HG02588 (cell line): ENCODE measurements around the gene THSD4.

Source experiments
- ATAC-seq: cut with Tn5 transposase; IDR thresholded peaks from one replicate; pipeline ENCODE4 v1.9.1; 2021; ENCODE audit warnings: mild to moderate bottlenecking, moderate library complexity; ENCODE audit not compliant: unreplicated experiment

THSD4 gene

DNA sequence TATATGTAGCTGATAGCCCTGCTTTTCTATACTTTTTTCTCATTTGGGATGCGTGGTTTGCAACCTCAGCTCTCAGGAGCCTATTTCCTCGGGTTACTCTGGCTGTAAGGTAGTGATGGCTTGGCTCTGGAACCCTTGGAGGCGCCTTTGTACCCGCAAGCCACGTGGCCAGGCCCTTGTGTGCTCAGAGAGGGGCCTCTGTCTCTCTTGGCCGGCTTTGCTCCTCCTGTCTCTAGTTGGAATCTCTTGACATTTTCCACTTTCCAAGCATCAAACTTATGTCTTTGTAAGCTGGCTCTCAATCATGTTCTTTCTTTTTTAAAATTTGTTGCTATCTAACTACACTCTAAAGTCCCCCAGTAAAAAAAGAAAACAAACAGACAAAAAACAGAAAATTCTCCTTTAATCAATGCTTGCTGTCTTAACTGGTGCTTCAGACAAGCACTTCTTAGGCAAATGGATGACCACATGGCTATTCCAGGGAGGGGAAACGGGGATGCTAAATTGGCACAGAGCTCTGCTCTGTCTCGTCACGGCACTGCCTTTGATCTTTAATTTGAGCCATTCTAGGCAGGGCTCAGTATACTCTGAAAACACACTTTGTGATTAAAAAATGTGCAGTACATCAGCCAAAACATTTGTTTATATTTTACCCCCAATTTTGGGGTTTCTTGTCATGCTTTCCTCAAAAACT, 514.7 kb downstream of the THSD4 start:
- no peak for ATAC-seq

DNA sequence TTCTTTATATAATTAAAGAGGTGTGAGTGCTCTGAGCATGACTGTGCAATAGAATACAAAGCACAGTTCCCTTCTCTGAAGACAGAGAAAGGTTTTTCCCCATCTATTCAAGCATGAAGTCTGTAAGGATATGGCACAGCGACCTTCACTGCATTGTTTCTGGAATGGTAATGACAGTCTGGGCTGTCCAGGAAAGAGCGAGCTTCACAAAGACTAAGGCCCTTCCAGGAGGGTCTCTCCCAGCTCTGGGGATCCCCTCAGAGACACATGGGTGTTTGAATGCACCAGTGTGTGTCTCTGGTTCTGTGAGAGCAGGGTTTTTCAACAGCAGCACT, 515.2 kb downstream of the THSD4 start:
- ATAC-seq = no peak

DNA sequence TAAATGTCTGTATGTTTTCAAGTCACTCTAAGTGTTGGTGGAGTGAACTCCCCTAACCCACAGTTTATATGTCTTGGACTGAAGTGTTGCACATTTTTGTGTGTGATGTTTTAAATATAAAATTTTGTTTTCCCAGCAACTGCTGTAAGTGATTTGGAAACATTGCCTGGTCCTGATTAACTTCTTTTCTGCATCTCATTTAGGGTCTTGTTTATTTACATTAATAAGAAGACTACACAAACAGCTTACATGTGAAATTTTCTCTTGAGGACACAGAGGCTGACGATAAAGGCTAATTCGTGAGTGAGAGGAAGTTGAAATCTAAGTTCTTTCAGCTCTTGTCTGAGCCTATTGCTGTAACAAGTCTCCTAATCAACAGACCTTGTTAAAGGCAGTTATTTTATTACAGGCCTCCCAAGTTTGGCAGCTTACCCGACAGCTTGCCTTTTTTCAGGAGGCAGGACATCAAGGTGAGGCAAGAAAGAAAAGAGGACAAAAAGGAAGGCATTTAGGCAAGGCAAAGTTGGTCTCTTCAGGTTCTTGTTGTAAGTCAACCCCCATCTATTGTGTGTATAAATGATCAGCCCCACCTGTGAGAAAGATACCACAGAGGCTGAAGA, 517.4 kb downstream of the THSD4 start:
- ATAC-seq = no peak

DNA sequence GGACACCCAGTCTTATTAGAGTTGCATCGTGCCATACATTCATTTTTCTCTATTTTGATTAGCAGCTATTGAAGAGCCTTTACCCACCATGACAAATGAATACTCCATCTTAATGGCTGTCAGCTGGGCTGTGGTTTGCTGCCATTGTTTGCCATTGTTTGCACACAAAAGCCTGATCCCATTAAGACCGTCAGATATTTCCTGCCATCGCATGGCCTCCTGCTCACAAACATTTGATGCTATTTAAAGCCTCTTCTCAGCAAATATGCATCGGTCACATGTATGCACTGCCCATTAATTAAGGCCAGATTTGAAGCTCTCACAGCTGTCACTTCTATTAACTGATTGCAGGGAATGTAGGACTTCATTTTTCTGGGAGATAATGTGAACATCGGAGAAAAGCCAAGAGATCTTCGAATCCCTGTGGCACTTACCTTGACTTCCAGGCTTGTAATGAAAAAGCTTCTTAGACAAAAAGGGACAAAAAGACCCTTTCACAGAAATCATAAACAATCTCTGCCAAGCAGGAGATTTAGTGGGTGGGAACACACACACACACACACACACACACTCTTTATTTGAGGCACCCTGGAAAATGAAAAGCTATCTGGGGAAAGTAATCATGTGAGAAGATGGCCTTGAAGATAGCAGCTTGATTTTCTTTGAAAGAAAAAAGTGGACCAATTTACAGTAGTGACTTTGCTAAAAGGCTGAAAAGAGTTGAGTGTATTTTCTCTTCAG, 519.7 kb downstream of the THSD4 start:
- no peak for ATAC-seq

DNA sequence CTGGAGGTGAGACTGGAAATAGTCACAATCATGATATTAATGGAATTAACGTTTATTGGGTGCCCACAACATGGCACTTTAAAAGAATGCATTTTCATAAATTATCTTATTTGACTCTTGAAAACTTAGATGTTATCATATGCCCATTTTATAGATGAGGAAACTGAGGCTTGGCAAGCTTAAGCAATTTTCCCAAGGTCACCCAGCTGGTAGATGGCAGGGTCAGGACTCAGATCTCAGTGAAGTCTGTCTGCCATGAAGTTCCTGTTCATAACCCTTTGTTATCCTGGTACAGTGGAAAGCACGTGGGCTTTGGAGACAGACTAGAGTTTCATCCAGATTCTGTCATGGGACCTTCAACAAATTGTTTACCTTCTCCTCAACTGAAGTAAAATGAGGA, 520.5 kb downstream of the THSD4 start:
- no peak for ATAC-seq

DNA sequence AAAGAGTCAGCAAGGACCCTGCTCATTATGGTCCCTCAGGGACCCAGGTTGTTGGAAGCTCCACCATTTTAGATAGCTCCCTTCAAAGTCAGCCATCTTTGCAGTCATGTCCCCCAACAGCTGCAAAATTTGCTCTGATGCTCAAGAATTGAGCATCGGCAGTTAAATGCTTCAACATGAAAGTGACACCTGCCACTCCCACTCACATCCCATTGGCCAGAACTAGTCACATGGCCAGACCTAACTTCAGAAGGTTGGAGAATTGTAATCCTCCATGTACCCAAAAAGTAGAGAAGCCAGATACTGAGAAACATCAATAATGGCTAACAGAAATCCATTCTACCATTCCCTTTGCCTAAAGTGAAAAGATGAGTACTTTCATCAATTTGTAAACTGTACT, 523.6 kb downstream of the THSD4 start:
- ATAC-seq = no peak

DNA sequence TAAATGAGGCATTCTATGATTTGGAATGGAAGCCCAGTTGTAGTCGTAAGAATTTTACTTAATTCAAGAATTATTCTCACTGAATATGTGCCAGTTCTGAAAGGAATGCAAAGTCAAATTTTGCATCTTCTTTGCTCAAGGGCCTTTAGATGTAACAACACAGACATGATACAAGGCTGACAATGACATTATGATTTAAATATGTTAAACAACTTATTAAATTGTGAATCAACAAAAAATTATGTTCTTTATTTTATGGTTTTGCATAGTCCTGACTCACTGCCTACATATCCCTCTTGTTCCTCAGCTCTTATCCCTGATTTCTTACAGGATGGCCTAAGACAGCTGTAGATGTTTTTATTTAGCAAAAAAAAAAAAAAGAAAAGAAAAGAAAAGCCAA, 524.2 kb downstream of the THSD4 start:
- no peak for ATAC-seq

DNA sequence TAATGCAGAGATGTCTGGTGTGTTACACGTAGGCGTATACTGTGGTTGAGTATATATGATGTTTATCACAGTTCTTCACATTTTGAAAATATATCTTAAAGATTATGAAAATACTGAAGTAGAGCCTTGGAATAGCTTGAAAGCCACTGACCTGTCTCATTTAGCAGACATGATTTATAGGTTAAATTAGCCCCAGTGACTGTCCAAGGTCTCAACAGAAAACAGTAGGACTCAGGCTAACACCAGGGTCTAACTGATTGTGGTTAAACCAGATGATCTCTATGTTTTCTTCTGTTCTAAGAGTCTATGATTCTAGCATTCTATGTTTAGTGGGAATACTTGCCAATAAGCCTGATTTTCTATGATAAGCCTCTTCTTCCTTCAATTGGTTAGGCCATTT, 528.6 kb downstream of the THSD4 start:
- ATAC-seq = no peak

DNA sequence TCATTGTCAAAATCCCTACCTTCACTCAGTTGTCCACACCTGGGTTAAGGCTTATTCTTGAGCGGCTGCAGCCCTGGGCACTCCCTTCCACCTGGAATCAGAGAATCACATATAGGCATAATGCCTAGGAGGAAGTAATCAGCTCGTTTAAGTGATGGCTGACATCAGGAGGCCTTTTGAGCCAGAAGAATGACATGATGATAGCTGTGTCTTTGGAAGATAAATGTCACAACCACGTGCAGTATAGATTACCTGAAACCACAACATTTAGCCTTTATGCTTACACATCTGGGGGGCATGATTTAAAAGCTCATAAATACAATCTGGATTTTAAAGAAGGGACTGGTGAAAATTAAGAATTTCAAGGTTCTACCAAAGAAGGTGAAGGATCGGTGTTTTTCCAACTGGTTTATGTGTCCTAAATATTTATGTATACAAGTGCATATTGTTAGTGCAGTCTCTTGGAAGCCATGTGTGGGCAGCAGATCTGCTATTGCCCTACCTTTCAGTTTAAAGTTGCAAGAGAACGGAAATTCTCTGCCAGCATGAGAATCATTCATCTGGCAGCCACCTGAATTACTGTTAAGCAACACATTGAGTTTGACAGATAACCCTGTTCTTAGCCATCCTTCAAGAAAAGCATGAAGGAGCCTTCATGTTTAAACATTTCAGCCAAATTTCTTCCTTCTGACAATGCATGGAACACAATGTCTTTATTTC, 531.7 kb downstream of the THSD4 start:
- ATAC-seq = no peak

DNA sequence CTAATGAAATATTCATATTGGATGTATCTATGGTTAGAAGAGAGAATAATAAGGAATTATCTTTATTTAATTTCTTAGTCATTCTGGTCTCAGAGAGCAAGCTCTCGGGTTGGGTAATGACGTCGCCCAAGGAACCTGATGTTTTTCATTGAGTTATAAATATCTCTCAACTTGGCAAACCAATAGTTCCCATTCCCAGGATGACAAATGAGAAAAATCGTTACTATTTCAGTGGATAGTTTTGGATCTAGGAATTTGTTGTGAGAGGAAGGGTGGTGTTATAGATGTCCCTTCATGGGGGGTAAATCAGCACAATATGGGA, 532.2 kb downstream of the THSD4 start:
- ATAC-seq = no peak

DNA sequence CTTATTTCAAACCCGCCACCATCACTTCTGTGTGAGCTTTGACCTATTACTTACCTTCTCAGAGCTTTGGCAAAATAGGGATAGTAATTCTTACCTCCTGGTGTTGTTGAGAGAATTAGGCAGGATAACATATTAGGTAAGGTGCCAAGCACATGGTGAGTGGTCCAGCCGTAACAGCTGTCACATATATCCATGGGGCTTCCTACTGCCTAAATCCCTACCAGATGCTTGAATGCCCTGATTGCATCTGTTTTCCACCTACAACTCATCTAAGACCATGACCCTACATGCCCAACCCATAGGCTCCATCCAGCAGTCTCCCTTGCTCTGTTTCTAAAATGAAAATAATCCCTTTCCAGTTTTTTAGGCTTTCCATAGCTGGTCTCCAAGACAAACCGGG, 532.8 kb downstream of the THSD4 start:
- ATAC-seq = no peak

DNA sequence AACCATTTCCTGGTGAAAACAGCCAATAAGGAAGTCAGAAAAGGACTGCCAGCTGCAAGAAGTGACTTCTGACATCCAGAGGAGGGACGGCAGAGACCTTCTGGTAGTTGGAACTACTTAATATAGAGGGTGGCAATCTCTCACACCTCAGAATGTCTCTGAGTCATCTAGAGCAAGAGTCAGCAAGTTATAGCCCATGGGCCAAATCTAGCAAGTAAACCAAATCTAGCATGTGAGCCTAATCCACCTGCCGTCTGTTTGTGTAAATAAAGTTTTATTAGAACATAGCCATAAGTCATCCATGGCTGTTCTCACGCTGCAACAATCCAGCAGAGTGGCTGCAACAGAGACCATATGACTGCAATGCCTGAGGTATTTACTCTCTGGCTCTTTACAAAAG, 534.6 kb downstream of the THSD4 start:
- no peak for ATAC-seq

DNA sequence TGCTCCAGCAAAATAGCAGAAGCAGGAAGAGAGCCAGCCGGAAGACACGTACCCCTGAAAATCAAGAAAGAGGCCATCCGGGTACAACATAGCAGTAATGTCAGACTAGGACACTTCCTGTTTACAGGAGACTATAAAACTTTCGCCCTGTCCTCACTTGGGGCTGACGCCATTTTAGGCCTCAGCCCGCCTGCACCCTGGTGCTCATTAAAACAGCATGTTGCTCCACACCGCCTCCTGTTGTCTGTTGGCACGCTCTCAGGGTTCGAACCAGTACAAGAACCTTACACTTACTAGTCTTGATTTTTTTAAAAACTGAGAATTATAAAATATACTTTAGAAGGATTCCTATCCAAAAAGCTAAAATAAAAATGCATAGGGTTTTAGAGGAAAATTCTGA, 535.3 kb downstream of the THSD4 start:
- ATAC-seq = no peak

DNA sequence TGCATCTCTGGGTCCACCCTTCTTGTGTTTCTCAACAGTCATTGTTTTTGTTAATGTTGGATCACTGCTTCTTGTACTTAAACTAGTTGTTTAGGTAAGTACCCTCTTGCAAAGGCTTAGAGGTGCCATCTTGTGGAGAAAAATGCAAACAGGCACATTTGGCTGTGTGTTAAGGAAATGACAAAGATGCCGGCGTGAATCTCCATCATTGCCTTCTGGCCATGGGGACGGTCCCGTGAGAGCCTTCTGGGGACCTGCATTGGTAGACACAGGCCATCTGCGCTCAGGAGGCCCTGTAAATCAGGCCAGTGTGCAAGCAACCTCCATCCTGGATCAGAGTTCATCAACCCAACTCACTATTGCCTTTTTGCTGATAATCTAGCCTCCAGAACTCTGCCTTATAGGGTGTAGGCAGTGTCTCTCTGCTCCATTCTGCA, 536.5 kb downstream of the THSD4 start:
- ATAC-seq = no peak

DNA sequence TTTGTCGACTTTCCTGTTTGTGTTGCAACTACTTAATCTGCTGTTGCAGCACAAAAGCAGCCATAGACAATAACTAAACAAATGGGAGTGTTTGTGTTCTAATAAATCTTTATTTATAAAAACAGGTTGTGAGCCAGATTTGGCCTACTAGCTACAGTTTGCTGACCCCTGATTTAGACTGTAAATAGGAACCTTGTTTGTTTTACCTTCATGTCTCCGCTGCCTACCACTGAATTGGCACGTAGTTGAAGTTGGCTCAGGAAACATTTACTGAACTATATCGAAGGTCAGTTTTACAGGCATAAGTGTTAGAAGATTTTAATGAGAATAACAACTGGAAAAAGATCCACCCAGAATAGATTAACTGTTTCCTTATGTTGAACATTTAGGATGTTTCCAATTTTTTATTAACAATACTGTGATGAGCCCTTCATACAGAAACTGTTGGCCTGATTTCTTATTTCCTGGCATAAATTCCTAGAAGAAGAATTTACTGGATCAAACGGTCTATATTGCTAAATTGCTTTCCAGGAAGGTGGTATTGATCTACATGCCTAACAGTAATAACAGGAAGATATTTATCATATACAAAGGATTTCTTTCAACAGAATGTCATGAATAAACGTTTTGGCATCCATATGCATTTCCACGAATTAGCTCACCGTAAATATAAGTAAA, 538.9 kb downstream of the THSD4 start:
- no peak for ATAC-seq

DNA sequence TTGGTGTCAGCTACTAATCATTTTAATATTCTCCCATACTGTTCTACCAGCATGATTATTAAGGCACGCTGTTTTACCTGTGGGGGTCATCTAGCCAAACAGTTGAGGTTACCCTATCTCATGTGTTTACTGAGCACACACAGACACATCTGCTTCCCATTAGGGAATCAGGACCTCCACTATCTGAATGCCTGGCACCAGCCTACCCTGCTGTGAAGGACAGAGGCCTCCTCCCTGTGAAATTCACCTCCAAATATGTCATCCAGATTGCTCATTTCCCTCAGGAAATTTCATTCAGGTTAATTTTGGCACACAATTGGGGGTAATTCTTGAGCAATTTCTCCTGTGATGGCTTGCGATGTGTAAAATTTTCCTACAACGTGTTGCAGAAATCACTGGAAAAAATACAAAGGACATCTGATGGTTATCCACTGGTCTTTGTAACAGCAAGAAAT, 539.5 kb downstream of the THSD4 start:
- no peak for ATAC-seq

DNA sequence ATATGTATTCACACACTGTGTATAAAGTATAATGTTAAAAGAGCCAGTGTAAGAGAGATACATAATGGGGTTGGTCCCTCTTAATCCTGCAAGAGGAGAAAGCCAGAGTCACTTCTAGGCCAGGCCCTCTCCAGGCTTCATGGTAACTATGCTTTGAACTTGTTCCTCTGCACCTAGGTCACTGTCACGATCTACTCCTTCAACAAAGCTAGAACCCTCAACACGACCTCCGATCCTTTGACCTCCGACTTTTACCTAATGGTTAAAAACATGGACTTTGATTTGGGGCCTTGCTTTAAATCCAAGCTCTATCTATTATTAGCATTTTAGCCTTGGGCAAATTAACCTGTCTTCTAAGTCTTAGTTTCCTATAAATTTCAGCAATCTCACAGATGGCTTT, 541.2 kb downstream of the THSD4 start:
- no peak for ATAC-seq

DNA sequence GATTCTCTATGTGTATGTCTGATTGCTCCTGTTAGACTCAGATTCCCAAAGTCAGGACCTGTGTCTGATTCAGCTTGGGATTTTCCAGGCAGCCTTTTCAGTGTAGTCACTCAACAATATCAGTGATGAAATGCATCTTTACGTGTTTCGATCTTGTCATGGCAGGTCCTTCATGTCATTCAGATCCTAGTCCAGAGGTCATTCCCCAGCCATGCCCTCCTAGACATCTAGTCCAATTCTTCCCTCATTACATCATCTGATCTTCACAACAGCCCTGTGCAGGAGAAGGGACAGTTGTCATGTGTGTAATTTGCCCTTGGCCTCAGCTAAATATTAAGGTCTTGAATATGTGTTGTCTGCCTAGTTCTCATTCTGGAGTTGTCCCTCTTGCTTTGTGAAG, 541.9 kb downstream of the THSD4 start:
- ATAC-seq = no peak

DNA sequence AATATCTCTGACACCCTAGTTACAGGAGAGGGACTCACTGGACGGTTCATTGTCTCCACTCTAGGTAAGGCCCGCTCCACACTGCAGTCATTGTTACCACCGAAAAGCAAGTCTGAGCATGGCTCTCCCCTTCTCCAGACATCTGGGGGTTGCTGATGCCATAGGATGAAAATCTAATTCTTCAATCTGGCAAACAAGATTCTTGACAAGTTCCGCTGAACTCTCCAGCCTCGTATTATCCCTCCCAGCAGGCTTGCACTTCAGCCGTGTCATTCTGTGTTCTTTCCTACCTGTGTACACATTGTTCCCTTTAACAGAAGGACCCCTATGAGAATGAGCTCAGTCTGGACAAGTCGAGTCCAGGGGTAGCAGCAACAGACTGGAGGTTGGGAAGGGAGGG, 542.8 kb downstream of the THSD4 start:
- ATAC-seq = no peak

DNA sequence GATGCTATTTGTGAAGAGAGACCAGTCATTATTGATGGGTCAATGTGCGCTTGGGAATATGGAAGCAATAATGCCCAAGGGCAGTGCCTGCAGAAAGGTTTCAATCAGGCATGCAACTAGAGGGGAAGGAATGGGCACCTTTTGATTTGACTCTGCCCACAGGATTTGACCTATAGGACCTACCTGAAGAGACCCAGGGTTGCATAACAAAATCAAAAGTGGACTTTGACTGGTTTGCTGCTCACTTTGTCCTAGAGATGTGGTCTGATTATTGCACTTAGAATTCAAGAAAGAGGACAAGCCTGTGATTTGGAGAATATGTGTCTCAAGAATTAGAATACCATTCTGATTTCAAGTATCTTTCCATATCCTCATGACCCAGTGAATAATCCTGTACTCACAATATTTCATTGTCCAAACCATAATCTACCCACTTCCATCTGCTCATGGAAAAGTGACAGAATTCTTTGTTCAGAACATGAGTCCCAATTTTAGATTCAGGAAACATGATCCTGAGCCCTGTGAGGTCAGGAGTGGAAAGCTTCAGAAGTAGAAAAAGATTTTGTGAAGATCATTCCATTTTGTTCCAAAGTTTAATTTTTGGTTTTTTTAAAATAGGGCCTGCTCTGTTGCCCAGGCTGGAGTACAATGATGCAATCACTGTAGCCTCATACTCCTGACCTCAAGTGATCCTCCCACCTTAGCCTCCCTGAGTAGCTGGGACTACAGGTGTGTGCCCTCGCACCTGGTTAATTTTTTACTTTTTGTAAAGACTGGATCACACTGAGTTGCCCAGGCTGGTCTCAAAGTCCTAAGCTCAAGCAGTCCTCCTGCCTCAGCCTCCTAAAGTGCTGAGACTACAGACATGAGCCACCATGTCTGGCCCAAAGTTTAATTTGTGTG, 543.8 kb downstream of the THSD4 start:
- ATAC-seq = no peak
